HG02571 (cell line): ENCODE data around the gene SEMA7A.
A peak's percentile ranks its signal among the peaks of the same experiment; 100 is the strongest.
"Not testable (repeated sequence)": the region's sequence is repeated elsewhere in the genome, so short reads cannot be mapped to it uniquely, and the experiment has no call there.

Experiments used
- ATAC-seq: cut with Tn5 transposase; IDR thresholded peaks from one replicate; pipeline ENCODE4 v1.9.1; 2021; ENCODE audit warnings: mild to moderate bottlenecking, moderate library complexity; ENCODE audit not compliant: unreplicated experiment

Gene SEMA7A, protein sequence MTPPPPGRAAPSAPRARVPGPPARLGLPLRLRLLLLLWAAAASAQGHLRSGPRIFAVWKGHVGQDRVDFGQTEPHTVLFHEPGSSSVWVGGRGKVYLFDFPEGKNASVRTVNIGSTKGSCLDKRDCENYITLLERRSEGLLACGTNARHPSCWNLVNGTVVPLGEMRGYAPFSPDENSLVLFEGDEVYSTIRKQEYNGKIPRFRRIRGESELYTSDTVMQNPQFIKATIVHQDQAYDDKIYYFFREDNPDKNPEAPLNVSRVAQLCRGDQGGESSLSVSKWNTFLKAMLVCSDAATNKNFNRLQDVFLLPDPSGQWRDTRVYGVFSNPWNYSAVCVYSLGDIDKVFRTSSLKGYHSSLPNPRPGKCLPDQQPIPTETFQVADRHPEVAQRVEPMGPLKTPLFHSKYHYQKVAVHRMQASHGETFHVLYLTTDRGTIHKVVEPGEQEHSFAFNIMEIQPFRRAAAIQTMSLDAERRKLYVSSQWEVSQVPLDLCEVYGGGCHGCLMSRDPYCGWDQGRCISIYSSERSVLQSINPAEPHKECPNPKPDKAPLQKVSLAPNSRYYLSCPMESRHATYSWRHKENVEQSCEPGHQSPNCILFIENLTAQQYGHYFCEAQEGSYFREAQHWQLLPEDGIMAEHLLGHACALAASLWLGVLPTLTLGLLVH

DNA sequence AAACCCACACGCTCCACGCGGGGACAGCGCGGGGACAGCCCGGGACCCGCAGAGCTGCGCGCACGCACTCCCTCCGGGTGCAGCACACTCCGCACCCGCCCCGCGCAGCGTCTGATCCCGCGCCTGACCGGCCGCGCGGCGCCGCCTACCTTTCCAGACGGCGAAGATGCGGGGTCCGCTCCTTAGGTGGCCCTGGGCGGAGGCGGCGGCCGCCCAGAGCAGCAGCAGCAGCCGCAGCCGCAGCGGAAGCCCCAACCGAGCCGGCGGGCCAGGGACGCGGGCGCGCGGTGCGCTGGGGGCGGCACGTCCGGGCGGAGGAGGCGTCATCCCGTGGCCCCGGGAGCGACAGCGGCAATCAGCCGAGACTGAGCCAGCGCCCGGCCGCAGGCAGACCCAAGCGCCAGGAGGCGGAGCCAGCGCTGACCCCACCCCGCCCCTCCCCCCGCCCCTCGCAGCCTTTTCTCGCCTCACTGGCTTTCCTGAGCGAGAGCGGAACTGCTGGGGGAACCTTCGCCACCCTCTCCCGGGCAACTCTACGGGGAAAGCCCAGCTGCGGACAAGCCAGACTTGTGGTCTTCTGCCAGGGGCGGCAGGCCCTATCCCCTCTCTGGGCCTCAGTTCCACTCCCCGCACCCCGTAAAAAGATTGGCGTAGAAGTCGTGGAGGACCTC, at the start of gene SEMA7A:
TSS of gene SEMA7A (minus strand) at position 367 of the 671 bp plus-strand sequence. CDS start at position 327, 40 bp downstream.
- ATAC-seq: peak; percentile 51

DNA sequence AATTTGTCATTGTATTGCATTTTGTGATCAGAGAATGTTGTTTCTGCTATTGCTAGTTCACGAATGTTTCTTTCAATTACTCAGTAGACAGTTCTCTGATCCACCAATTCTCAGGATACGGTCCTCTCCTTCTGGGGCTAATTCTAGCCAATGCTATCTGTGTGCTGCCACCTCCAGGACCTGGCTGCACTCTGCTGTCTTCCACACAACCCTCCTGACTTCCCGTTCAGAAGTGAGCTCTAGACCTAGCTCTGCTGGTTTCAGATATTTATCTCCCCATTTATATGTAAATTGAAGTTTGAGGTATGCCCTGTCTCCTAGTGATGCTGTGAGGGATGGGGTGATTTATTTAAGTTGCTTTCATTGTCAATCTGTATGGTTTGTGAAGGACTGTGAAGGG, 48.9 kb upstream of the SEMA7A start:
- no peak for ATAC-seq

DNA sequence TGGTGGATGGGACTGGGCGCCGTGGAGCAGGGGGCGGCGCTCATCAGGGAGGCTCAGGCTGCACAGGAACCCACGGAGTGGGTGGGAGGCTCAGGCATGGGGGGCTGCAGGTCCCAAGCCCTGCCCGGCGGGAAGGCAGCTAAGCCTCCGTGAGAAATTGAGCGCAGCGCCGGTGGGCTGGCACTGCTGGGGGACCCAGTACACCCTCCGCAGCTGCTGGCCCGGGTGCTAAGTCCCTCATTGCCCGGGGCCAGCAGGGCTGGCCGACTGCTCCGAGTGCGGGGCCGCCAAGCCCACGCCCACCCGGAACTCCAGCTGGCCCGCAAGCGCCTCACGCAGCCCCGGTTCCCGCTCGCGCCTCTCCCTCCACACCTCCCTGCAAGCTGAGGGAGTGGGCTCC, 46.6 kb upstream of the SEMA7A start:
- not testable (repeated sequence) for ATAC-seq

DNA sequence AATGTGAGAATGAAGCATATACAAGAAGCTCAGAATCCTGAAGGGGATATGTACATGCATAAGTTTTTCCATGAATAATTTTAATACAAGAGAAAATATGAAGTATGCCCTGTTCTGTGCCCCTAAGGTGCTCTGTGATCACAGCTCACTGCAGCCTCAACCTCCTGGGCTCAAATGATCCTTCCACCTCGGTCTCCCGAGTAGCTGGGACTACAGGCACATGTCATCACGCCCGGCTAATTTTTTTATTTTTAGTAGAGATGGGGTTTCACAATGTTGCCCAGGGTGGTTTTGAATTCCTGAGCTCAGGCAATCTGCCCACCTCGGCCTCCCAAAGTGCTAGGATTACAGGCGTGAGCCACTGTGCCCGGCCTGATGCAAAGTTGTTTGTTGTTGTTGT, 37.9 kb upstream of the SEMA7A start:
- ATAC-seq: not testable (repeated sequence)

DNA sequence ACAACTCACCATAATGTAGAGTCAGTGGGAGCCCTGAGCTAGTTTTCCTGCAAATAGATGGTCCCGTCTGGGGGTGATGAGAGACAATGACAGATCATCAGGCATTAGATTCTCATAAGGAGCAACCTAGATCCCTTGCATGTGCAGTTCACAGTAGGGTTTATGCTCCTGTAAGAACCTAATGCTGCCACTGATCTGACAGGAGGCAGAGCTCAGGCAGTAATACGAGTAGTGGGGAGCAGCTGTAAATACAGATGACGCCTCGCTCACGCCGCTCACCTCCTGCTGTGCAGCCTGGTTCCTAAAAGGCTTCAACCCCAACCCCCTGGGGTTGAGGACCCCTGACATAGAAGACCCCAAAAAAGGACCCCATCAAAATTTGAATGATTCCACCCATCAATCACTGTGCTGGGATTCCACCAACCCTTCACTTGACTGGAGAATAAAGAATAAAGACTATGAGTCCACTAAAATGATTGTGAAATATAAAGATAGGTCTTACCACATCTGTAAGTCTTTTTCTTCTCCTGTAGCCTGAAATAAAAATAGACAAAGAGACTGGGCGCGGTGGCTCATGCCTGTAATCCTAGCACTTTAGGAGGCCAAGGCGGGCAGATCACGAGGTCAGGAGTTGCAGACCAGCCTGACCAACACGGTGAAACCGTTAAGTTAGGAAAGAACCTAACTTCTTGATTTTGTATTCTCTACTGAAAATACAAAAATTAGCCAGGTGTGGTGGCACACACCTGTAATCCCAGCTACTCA, 37.1 kb upstream of the SEMA7A start:
- ATAC-seq: no peak

DNA sequence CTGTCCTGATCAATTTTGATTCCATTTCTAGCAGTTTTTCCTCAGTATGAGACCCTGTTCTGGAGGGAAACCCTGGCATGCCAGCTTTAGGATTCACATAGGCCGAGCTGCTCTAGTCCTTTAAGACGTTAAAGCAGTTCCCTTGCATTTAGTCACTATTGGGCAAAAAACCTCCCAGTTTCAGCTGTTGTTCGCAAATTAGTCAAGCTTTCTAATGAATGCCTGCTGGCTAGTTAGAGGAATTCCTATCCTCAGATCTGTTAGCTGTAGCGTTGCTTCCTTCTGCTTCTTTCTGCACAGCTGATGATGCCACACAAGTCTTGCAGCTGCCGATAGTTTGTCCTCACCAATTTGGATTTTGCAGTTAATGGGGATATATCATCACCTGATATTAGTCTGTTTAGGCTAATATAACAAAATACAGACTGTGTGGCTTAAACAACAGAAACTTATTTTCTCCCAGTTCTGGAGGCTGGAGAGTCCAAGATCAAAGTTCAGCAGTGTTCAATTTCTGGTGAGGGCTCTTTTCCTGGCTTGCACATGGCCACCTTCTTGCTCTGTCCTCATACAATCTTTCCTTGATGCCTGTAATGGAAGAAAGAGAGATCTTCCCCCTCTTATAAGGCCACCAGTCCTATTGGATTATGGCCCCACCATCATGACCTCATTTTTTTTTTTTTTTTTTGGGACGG, 34.7 kb upstream of the SEMA7A start:
- no peak for ATAC-seq

DNA sequence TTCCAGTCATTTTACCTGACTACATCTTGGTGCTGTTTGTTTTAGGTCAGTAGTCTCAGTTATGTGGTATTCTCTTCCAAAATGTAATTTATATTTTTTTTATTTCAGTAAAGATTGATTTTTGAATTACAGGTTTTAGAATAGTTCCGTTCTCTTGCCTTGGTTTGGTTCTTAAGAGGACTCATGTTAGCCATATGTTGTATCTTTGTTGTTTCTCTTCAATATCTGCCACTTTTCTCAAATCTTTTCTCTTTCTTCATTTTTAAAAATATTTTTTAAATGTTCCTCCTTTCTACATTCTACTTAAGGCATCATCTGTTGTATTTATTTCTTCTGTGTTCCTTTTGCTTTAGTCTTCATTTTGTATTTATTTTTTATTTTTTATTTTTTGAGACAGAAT, 32.8 kb upstream of the SEMA7A start:
- no peak for ATAC-seq

DNA sequence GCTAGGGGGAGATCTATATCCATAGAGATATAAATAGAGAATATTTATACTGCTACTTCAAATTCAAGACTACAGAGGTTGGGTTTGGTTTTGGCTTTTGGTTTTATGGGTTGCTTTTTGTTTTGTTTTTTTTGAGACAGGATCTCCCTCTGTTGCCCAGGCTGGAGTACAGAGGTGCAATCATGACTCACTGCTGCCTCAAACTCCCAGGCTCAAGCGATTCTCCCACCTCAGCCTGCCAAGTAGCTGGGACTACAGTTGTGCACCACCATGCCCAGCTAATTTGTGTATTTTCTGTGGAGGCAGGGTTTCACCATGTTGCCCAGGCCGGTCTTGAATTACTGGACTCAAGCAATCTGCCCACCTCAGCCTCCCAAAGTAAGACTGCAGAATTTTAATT, 31.1 kb upstream of the SEMA7A start:
- no peak for ATAC-seq

DNA sequence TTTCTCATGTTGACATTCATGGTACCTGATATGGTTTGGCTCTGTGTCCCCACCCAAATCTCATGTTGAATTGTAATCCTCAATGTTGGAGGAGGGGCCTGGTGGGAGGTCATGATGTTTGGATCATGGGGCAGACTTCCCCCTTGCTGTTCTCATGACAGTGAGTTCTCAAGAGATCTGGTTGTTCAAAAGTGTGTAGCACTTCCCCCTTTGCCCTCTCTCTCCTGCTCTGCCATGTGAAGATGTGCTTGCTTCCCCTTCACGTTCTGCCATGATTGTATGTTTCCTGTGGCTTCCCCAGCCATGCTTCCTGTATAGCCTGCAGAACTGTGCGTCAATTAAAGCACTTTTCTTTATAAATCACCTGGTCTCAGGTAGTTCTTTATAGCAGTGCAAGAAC, 30.5 kb upstream of the SEMA7A start:
- ATAC-seq: no peak

DNA sequence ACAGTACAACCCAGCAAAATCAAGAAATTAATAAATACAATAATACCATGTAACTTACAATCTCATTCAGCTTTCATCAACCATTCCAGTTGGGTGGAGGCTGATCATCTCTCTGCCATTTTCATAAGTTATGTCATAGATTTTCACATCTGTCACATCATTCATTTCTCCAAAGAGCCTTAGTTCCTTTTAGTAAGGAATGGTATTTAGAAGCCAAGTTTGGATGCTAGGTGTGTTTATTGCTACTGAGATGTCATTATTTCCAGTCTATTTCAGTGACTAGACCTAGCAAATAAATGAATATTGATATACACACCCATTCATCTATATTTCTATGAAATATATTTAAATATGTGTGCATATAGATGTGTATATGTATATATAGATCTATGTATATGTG, 29.9 kb upstream of the SEMA7A start:
- ATAC-seq: no peak

DNA sequence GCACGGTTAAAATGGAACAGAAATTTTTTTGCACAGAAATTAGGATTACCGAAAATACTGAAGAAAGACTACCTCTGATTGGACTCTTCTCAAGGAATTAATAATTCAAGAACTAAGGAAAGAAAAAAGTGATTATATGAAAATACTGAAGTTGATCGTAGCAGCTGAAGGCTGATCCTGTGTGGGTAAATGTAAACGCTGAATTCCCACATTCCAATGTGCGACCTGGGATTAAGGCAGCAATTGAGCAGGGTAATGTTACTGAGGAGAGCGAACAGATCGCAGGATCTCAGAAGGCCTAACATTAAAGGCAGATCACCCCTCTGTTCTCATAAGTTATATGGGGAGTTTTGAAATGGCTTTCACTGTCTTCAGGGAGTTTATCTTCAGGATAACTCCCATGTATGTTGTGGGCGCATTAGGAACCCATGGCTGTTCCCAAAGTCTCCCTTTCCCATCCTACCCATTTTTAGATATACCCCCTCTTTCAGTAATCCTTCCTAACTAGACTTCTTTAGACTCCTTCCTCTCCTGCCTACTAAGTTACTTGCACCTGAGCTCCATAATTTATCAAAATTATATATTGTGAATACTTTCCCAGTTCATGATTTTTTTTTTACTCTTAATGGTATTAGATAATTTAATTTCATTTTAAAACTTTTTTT, 28.2 kb upstream of the SEMA7A start:
- no peak for ATAC-seq

DNA sequence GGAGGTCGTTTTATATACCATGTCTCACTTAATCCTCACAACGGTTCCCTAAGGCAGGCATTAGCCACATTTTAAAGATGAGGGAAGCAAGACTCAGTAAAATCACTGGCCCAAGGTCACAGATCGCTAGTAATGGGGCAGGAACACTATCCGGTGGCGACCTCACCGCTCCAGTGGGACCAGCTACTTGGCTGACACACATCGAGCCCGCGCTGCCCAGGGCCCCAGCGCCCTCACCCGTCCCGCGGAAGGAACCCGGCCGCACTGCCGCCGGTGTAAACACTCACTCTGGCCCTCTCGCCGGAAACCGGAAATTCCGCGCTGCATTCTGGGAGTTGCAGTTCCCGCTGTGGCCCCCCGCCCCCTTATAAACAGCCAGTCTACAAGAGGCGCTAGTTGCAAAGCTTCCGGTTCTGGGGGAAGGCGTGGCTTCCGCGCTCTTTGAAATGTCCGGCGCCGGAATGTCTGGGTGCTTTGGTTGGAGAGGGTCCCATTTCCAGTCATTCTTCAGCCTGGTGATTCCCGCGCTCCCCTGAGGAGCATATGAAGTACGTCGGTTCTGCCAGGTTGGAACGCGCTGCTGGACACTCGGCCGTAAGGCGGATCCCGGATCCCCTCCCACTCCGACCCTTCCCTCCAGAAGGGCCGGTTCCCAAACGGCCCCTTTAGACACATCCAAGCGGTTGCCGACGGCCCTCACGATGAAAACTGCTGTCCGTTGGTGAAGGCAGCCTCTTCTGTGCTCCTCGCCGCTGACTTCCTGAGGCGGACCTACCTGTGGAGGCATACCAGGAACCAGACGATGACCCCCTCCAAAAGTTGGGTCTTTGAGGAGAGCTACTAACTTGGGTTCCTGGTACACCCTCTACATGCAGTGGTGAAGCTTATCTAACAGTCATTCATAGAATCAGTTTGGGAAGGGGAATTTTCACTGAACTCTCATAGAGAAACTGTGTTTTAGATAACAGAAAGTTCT, 27.4 kb upstream of the SEMA7A start, which contains the start of gene UBL7:
TSS of gene UBL7 (minus strand) at position 290 of the 976 bp plus-strand sequence. CDS start 2,293 bp downstream, outside the sequence.
- ATAC-seq: peak; percentile 85

DNA sequence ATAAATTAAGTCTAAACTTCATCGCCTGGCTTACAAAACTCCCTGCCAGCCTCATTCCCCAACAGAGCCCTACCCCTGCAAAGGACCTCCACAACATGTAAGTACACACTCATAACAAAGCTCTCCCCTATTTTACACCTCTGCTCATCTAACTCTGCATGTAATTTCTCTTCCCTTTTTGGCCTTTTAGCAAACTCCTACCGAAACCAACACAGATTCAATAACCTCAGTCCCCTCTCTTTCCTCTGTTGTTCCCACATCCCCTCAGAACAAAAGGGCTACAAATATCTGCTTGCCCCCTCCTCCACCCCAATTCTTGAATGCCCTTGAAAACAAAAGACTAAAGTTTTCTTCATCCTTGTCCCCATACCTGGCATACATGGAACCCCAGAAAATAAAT, 26.5 kb upstream of the SEMA7A start:
- ATAC-seq: no peak

DNA sequence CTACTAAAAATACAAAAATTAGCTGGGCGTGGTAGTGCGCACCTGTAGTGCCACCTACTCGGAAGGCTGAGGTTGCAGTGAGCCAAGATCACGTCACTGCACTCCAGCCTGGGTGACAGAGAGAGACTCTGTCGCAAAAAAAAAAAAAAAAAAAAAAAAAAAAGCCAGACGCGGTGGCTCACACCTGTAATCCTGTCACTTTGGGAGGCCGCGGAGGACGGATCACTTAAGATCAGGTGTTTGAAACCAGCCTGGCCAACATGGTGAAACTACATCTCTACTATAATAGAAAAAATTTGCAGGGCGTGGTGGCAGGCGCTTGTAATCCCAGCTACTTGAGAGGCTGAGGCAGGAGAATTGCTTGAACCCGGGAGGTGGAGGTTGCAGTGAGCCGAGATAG, 26.0 kb upstream of the SEMA7A start:
- not testable (repeated sequence) for ATAC-seq

DNA sequence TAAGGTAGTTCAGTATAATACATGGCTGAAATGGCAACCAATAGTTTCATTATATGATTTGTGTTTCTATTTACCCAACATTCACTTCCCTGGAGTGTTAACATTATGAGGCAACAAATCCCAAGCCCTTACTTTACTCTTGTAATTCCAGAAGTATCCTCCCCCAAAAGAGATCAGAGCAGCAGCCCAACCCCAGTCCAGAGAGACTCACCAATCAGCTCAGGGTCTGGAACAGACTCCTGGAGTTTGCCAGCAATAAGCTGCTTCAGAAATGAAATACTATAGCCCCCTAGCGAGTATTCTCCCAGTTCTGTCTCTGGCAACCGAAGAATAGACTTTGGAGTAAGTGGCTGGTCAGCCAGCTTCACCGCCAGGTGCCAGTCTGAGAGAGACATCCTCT, 24.7 kb upstream of the SEMA7A start:
- no peak for ATAC-seq

DNA sequence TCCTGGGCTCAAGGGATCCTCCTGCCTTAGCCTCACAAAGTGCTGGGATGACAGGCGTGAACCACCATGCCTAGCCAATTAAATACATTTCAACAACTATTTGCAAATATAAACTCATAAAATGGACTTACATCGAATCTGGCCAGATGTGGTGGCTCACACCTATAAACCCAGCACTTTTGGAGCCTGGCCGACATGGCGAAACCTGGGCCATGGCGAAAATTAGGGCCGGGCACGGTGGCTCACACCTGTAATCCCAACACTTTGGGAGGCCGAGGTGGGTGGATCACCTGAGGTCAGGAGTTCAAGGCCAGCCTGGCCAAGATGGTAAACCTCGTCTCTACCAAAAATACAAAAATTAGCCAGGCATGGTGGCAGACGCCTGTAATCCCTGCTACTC, 23.3 kb upstream of the SEMA7A start:
- ATAC-seq: not testable (repeated sequence)

DNA sequence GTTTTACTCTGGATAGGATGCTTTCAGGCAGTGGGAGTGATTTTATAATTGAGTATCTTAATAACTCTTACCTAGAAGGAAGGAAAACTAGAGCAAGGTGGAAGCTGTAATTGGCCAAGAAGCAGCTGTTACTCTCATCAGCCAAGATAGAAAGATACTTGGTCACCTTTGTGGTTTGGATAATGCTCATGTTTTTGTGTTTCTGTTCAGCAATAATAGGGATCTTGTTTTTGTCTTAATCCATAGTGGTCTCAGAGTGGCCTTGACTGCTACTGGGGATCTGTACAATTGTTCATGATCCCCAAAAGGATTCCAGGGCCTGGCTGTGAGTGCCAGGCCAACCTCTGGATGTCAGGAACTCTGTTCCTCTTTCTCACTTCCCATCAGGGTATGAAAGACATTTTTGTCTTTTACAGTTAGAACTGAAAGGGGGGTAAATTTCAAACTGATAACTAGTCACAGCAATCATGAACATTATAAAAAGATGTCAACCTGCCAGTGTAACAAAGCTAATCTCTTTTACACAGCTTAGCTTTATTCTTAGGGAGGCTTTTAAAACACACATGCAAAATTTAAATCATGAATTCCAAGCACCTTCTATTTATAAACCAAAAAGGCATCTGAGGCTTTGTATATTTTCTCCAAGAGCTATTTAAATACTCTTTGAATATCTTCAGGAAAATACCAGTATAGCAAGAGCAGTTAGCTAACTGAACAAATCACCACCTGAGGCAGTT, 21.2 kb upstream of the SEMA7A start:
- no peak for ATAC-seq
